Heart right ventricle (tissue), 16 donors: ENCODE measurements around the gene NPIPA8. TPM values are rescaled to one million over a fixed set of nuclear protein-coding genes. Genes with fewer than 3 reads are reported as not detected.
"Not testable (repeated sequence)": the region's sequence is repeated elsewhere in the genome, so short reads cannot be mapped to it uniquely, and the experiment has no call there.

Experiments used
- ATAC-seq, 8 donors: fragments of 200-7000 bp; cut with Tn5 transposase; one replicate each; pipeline ENCODE4 v1.9.1; 2020; ENCODE audit warnings: mild to moderate bottlenecking in 8 of 8, moderate library complexity in 8 of 8, moderate number of reproducible peaks in 1 of 8
- DNase-seq, 2 donors: peaks; one replicate each; pipeline ENCODE4 v3.0.0-alpha.2; 2020
- H3K27ac ChIP-seq, 10 donors: fragments of 200-600 bp; sonication (generic) in 2 of 10; one replicate each; pipeline versions ENCODE4 v1.5.0 to v1.8.0; 2020 to 2022; ENCODE audit warnings: mild to moderate bottlenecking in 3 of 10
- H3K27me3 ChIP-seq, 7 donors: fragments of 200-600 bp; one replicate each; pipeline ENCODE4 v1.8.0; 2021 to 2022; ENCODE audit warnings: mild to moderate bottlenecking in 2 of 7
- H3K36me3 ChIP-seq, 9 donors: fragments of 200-600 bp; sonication (generic) in 1 of 9; one replicate each; pipeline versions ENCODE4 v1.5.0 to v1.8.0; 2020 to 2022; ENCODE audit warnings: mild to moderate bottlenecking in 2 of 9
- H3K4me1 ChIP-seq, 9 donors: fragments of 200-600 bp; sonication (generic) in 1 of 9; one replicate each; pipeline versions ENCODE4 v1.5.0 to v1.8.0; 2020 to 2022; ENCODE audit warnings: mild to moderate bottlenecking in 4 of 9
- H3K4me3 ChIP-seq, 10 donors: fragments of 200-600 bp; sonication (generic) in 2 of 10; one replicate each; pipeline versions ENCODE4 v1.5.0 to v1.8.0; 2020 to 2022; ENCODE audit warnings: mild to moderate bottlenecking in 7 of 10, moderate library complexity in 2 of 10
- H3K9me3 ChIP-seq, 11 donors: fragments of 200-600 bp in 10 of 11; sonication (generic) in 2 of 11; one replicate each; pipeline versions ENCODE4 v1.5.0 to v1.8.0; 2013 to 2022; ENCODE audit warnings: mild to moderate bottlenecking in 2 of 11, control low read depth in 1 of 11, moderate library complexity in 1 of 11
- WGBS, 2 donors: extraction: QIAGEN DNeasy Blood & Tissue Kit; methylation state at CpG; one replicate each; pipeline ENCODE4 v1.1.7; 2013; ENCODE audit warnings: inconsistent platforms in 1 of 2; 5-methylcytosine and 5-hydroxymethylcytosine counted together
- intact Hi-C, 10 donors: fragments of 100-400 bp; cut with DNase I; formaldehyde crosslinking; loops; one replicate each; pipeline versions ENCODE4 v1.11.1 to v1.14.2; 2022
- polyA plus RNA-seq, 2 donors: library from polyadenylated mRNA; stranded (reverse); fragments of 200-250 nt; gene quantifications; one replicate each; pipeline ENCODE4 v1.2.3, GENCODE V29; 2013
- total RNA-seq, 10 donors: library from RNA; stranded (reverse); fragmentation: NEBNext Ultra II Directional in 3 of 10; extraction: Animal tissue kit (Norgen Biotek cat#: 25700) in 3 of 10; gene quantifications; one replicate each; pipeline versions ENCODE4 v1.2.1 to v1.2.4, GENCODE V29; 2021 to 2023
- donor health status: Arrhythmogenic right ventricular cardiomyopathy.
- donor health status: ischemic (EF 13 %, LVEDD 7.1; RV severe dilation, severe dysfunction).
- donor health status: healthy with polysubstance abuse.
- donor health status: DM: no; HTN: yes; CAD: no.
- donor health status: DM: no; HTN: no; CAD: no.
- donor health status: ischemic (EF 25% LVEDD 6.9; RV normal size, moderate dysfunction).
- donor health status: ischemic (EF 25% LVEDD 5.7; RV mildly dilated, moderate dysfunction).
- donor health status: healthy.
- donor health status: DM: yes; HTN: yes; CAD: no.
- donor health status: Ischemic cardiomyopathy.
- donor health status: ischemic (EF 35%, LVEDD 5.7; RV mildly dilated, moderate dysfunction).
- donor health status: nonischemic (EF 11% LVEDD 7.7; RV severe dilation, severe dysfunction).
- donor health status: DM: yes; HTN: yes; CAD: no.
- donor health status: PGD.
- donor health status: ischemic (EF 29% LVEDD 5.4; RV normal size, mild dysfunction).
- donor health status: nonischemic (EF 23%, LVEDD 6.1; RV moderate dilation, normal function).

Gene NPIPA8
- total and polyA plus RNA-seq, 12 donors: 0.03 to 16.8 (median 0.20) TPM; not detected in 4

DNA sequence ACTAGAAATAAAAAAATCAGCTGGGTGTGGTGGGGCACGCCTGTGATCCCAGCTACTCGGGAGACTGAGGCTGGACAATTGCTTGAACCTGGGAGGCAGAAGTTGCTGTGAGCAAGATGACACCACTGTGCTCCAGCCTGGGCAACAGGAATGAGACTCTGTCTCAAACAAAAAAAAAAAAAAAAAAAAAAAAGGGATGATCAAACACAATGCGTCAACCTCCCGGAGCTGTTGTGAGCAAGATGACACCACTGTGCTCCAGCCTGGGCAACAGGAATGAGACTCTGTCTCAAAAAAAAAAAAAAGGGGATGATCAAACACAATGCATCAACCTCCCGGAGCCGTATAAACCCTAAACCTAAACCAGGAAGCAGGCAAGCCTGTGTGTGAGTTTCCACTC lies 24.7 kb downstream of the NPIPA8 start:
- H3K9me3 ChIP-seq, H3K27ac ChIP-seq, H3K36me3 ChIP-seq, H3K4me3 ChIP-seq, ATAC-seq, DNase-seq, H3K4me1 ChIP-seq, intact Hi-C loops, H3K27me3 ChIP-seq: not testable (repeated sequence)
- WGBS, 2 donors: no CpG with 5 or more reads among the region's 6 CpGs

DNA sequence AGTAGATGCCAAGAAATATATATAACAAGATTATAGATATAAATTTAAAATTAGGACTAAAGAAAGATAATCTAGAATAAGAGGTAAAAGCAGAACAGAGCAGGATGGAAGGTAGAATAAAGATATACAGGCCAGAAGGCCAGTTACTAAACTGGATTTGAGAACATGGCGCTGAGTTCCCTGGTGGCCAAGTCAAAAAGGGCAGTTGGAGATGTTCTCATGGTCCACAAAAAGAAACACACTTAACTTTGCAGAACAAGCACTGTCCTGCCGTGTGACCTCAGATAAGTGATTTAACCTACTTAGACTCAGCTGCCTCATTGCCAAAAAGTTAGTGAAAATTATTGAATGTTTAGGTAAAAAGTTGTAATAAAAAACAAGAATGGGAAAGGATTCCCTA lies 27.4 kb downstream of the NPIPA8 start:
- intact Hi-C loops, ATAC-seq, H3K9me3 ChIP-seq, H3K27me3 ChIP-seq, H3K27ac ChIP-seq, H3K36me3 ChIP-seq, H3K4me3 ChIP-seq, H3K4me1 ChIP-seq, DNase-seq: not testable (repeated sequence)
- no CpG with 5 or more reads among the region's 2 CpGs for WGBS, 2 donors

- H3K27me3 ChIP-seq, H3K4me1 ChIP-seq, H3K4me3 ChIP-seq, ATAC-seq, H3K27ac ChIP-seq, intact Hi-C loops, H3K9me3 ChIP-seq, DNase-seq, H3K36me3 ChIP-seq: not testable (repeated sequence)
- 82 to 100% methylated on average over 1 of the region's 3 CpGs for WGBS, 2 donors
Observed at GRCh38 chr16:18307241-18307640, 29.3 kb downstream of the NPIPA8 start.

GRCh38 chr16:18306066-18306465 lies 30.5 kb downstream of the NPIPA8 start:
- 48 to 69% methylated on average over 4 of the region's 5 CpGs for WGBS, 2 donors
- intact Hi-C loops, ATAC-seq: not testable (repeated sequence)

DNA sequence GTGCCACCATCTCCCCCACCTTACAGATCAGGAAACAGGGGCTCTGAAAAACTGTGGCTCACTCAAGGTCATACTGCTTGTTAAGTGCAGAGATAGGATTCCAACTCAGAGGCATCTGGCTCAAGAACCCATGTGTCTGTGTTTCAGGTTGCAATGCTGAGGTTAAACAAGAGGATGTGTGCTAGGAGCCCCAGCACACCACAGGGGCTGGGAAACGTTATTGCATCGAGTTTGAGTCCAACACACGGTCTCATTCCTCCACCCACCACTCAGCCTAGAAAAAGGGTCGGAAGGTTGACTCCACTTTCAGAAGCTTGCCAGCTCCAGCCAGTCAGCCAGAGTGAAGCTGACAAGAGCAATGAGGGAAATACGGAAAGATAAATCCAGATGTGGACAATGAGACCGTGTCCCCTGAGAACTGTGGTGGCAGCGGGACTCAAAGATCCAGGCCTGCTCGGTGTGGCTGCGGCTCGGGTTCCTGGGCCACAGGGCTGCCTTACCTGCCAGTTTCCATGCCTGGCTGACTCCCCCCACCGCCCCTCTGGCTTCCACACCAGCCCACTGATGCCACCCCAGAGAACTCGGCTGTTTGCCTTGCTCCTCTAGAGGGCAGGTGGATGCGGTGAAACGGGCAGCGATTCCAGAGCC lies 33.4 kb downstream of the NPIPA8 start:
- WGBS, 2 donors: no CpG with 5 or more reads among the region's 15 CpGs
- intact Hi-C loops, ATAC-seq: not testable (repeated sequence)

More at GRCh38 chr16:18306066-18306465, 30.5 kb downstream of the NPIPA8 start:
- H3K27me3 ChIP-seq, H3K9me3 ChIP-seq, H3K36me3 ChIP-seq, H3K4me1 ChIP-seq, H3K27ac ChIP-seq, H3K4me3 ChIP-seq, DNase-seq: not testable (repeated sequence)

DNA sequence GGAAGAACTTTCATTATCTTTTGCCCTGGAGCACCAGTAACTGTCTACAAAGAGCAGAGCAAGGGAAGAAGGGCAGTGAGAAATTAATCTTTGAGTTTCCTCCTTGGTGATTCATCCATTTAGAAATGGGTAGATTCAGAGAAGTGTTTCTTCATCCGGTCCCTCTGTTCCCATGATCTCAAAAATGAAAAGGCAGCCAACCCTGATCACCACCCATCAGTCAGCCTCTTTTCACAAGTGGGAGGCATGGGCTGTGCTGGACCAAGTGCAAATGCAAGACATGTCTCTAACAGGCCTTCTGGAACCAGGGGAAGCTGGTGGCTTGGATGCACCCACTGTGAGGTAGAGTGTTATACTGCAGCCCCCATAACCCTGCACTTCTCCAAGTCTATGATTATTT lies 38.8 kb downstream of the NPIPA8 start:
- intact Hi-C loops, H3K4me3 ChIP-seq, H3K27ac ChIP-seq, ATAC-seq, H3K27me3 ChIP-seq, H3K36me3 ChIP-seq, H3K4me1 ChIP-seq, DNase-seq, H3K9me3 ChIP-seq: not testable (repeated sequence)
- no CpG with 5 or more reads among the region's 1 CpG for WGBS, 2 donors

More for the DNA sequence above, 33.4 kb downstream of the NPIPA8 start:
- not testable (repeated sequence) for H3K36me3 ChIP-seq, DNase-seq, H3K4me1 ChIP-seq, H3K9me3 ChIP-seq, H3K27me3 ChIP-seq, H3K4me3 ChIP-seq, H3K27ac ChIP-seq

DNA sequence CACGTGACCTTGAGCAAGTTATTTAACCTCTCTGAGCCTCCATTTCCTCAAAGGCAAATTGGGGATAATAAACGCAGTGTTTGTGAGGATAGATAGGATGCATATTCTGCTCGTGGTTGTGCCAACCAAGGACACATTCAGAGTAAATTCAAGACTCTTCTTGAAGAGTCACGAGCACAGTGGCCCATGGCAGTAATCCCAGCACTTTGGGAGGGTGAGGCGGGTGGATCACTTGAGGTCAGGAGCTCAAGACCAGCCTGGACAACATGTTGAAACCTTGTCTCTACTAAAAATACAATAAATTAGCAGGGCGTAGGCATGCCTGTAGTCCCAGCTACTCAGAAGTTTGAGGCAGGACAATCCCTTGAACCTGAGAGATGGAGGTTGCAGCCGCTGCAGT lies 39.6 kb downstream of the NPIPA8 start:
- H3K27me3 ChIP-seq: not testable (repeated sequence)

DNA sequence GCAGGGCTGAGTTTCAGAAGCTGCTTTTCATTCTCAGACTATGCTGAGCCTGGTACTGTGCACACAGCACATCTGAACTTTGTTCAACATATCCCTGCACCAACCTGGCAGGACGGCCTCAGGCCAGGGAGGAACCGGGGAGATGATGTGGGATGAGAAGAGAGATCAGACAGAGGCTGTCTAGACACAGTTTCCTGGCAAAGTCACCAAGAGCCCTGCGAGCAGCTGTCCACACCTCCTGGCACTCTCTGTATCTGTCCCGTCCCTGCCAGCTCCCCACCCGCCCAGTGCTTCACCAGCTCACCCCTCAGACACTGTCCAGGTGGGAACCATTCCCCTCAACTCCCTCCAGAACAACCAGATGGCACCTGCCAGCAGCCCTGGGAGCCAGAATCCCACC lies 42.2 kb downstream of the NPIPA8 start:
- ATAC-seq: peak in 3 of 8 donors; percentile 55 to 60 (median 55)

More for the DNA sequence above, 39.6 kb downstream of the NPIPA8 start:
- H3K36me3 ChIP-seq, DNase-seq, H3K4me3 ChIP-seq, H3K9me3 ChIP-seq, H3K4me1 ChIP-seq, intact Hi-C loops, H3K27ac ChIP-seq, ATAC-seq: not testable (repeated sequence)
- no CpG with 5 or more reads among the region's 7 CpGs for WGBS, 2 donors

GRCh38 chr16:18293337-18293956 lies 43.1 kb downstream of the NPIPA8 start:
- H3K4me1 ChIP-seq, H3K4me3 ChIP-seq, ATAC-seq, intact Hi-C loops, H3K9me3 ChIP-seq, H3K27ac ChIP-seq, H3K36me3 ChIP-seq, DNase-seq, H3K27me3 ChIP-seq: not testable (repeated sequence)
- WGBS, 2 donors: 45 to 56% methylated on average over 1 to 2 of the region's 3 CpGs

More for the DNA sequence above, 42.2 kb downstream of the NPIPA8 start:
- intact Hi-C loops, H3K9me3 ChIP-seq, H3K27ac ChIP-seq, DNase-seq, H3K4me1 ChIP-seq, H3K27me3 ChIP-seq, H3K36me3 ChIP-seq, H3K4me3 ChIP-seq: not testable (repeated sequence)
- no CpG with 5 or more reads among the region's 5 CpGs for WGBS, 2 donors

- DNase-seq, H3K36me3 ChIP-seq, H3K27ac ChIP-seq, H3K4me1 ChIP-seq, H3K27me3 ChIP-seq, H3K9me3 ChIP-seq, intact Hi-C loops, H3K4me3 ChIP-seq: not testable (repeated sequence)
- ATAC-seq: peak in 1 of 8 donors; percentile 72
- no CpG with 5 or more reads among the region's 2 CpGs for WGBS, 2 donors
Observed at GRCh38 chr16:18290959-18291358, 45.6 kb downstream of the NPIPA8 start.

GRCh38 chr16:18286342-18286741 lies 50.2 kb downstream of the NPIPA8 start:
- H3K4me1 ChIP-seq, H3K4me3 ChIP-seq, H3K36me3 ChIP-seq, H3K27me3 ChIP-seq, H3K9me3 ChIP-seq, DNase-seq, intact Hi-C loops, H3K27ac ChIP-seq, ATAC-seq: not testable (repeated sequence)
- 80 to 100% methylated on average over 1 of the region's 1 CpG for WGBS, 2 donors

DNA sequence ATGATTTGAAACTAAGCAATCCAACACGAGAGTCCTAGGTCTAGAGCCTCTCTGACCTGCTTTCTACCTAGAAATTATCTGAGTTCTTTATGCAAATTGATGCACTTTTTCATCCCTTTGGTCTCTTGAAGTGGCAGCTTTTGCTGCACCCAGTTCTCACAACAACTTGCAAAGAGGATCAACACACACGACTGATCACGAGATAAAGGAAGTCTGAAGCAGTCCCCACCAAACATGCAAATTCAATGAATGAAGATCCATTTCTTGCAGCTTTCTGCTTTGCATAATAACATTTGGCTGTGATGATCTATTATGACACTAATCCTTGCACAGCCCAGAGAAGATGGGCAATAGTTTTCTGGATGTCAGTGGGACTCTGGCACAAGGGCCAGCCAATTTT lies 56.2 kb downstream of the NPIPA8 start:
- H3K27ac ChIP-seq, H3K4me3 ChIP-seq, ATAC-seq, H3K4me1 ChIP-seq, H3K27me3 ChIP-seq, DNase-seq, intact Hi-C loops, H3K9me3 ChIP-seq, H3K36me3 ChIP-seq: not testable (repeated sequence)
- no CpG with 5 or more reads among the region's 3 CpGs for WGBS, 2 donors
